Stimulated activated CD8-positive, alpha-beta memory T cell treated with anti-CD3 and anti-CD28 coated beads, Interleukin-4, amount 100 ng/mL, for 4 hours (primary cell): Measurements from ENCODE around the gene CARNS1.
"Not testable (repeated sequence)": the region's sequence is repeated elsewhere in the genome, so short reads cannot be mapped to it uniquely, and the experiment has no call there.

Experiments used
- DNase-seq, 2 donors: peaks; one replicate each; pipeline ENCODE4 v3.0.0-alpha.2; 2020; ENCODE audit warnings: low read depth in 2 of 2, low spot score in 1 of 2

Gene CARNS1

DNA sequence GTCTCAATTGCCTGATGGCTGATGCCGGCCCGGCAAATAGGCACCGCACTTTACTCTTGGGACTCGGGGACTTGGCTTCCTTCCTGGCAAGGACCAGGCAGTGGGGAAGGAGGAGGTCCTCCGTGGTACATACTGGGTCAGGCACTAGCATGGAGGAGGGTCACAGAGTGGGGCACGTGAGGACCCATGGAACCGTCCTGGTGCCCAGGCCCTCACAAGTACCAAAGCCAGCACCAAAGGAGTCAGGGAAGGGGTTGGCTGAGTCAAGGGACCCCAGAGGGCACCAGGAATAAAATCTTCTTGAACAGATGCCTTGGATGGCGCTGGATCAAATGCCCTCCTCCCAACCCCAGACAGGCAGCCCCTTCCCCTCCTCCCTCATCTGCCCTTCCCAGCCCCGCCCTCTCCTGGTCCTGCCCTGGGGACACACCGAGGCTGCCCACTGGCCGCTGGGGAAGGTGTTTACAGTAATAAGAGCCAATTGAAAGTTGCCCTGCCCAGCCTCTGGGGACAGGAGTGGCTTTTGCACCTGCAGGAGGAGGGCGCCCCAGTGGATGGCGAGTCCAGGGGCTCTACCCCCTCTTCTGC is 5.6 kb upstream of the CARNS1 start:
- DNase-seq, result no peak

- no peak for DNase-seq
These were observed 5.1 kb upstream of the CARNS1 start for GRCh38 chr11:67410369-67410831.

DNA sequence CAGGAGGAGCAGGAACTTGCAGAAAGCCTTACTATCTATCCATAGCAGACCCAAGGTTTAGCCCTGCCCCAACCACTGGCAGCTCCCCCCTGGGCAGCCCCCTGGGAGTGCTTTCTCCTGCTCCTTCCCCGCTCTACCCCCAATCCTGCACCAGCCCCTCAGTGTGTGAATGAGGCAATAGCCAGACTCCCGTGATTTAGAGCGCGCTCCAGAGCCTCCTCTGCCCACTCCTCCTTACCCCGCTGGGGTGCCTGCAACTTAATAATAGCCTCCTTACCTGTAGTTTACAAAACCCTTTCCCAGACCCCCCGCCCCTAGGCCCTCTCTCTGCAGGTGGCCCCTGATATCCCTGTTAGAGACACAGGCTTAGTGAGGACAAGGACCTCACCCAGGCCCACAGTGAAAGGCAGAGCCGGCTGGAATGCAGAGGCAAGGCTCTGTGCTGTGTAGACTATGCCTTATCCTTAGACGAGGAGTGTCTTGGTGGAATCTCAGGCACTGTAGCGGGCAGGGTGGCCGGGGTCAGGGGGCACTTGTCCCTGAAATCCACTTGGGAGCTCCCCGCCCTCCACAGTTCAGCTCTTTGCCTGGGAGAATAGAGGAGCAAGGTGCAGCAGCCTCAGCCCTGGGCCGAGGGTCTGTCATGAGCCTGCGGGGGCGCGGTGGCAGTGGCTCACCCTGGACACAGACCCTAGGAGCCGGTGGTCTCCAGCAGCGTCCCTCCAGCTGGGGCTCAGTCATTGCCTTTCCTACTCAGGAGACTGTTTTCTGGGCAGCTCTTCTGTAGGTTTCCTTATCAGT is 4.3 kb upstream of the CARNS1 start:
- no peak for DNase-seq

GRCh38 chr11:67411785-67412152 is 3.7 kb upstream of the CARNS1 start:
- DNase-seq, result no peak

DNA sequence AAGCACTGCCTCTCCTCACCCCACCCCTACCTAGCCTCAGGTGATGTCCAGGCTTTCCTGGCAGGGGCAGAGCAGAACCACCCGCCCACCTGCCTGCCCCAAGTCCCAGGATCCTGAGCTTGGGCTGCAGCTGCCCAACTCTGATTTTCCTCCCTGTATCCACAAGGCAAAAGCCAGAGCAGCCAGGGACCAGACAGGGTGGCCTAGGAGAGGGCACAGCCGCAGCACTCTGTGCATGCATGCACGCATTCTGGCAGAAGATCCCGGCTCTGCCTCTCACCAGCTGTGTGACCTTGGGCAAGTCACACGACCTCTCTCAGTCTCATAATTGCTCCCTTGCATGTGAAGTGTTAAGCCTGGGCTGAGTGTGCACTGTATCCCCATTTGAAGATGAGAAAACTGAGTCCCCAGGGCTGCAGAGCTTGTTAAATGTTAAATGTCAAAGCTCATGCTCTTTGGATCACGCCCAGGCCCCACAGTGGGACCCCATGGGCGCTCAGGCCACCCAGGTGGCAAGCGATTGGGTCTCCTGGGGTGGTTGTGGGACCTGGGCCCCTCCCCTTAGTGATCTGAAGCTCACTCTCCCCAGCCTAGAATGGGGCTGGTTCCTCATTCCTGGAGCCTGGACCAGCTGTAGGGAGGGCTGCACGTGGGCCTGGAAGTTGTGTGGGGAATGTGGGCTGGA is 2.8 kb upstream of the CARNS1 start:
- DNase-seq, result no peak

GRCh38 chr11:67413266-67413849 is 2.1 kb upstream of the CARNS1 start:
- DNase-seq, result no peak

GRCh38 chr11:67416416-67417335 is 1.2 kb downstream of the CARNS1 start:
- peak; percentile 53 to 68 for DNase-seq

DNA sequence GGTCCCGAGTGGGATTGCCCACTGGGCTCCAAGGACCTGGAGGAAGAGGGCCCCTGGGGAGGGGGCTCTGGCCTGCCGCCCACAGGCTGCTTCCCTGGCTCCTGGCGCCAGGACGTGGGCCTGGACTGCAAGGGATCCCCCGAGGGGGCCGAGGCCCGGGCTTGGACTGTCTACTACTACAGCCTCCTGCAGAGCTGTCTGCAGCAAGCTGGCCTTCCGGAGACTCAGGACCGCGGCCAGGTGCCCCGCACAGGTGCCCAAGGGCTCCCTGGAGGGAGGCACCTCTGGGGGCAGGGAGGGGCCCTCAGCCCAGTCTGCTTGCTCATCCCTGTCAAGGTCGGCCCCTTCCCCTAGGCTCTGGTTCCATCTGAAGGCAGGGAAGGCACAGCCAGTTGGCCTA is 1.9 kb downstream of the CARNS1 start:
- no peak for DNase-seq

GRCh38 chr11:67418476-67419281 is 3.2 kb downstream of the CARNS1 start:
- no peak for DNase-seq

- DNase-seq, result no peak
These were observed 4.0 kb downstream of the CARNS1 start for GRCh38 chr11:67419325-67420049.

DNA sequence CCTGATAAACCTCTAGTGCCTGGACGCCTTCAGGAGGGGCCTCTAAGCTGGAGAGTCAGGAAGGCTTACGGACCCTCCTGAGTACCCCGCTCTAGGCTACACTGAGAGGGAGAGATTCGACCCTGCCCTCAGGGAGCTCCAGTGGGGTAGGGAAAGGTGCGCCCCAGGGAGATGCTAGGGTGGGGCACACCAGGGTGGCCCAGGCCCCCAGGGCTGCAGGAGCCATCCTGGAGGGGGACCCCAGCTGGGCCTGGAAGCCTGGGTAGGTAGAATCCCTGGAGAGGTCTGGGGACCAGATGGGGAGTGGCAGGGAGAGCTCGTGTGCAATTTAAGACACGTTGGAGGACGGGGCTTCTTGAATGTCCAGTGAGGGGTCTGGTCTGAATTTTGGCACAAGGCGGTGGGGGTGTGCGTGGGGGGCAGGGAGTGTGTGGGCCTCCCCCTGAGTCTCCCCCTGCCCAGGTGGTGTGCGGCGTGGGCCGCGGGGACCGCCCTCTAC is 4.7 kb downstream of the CARNS1 start:
- no peak for DNase-seq

DNA sequence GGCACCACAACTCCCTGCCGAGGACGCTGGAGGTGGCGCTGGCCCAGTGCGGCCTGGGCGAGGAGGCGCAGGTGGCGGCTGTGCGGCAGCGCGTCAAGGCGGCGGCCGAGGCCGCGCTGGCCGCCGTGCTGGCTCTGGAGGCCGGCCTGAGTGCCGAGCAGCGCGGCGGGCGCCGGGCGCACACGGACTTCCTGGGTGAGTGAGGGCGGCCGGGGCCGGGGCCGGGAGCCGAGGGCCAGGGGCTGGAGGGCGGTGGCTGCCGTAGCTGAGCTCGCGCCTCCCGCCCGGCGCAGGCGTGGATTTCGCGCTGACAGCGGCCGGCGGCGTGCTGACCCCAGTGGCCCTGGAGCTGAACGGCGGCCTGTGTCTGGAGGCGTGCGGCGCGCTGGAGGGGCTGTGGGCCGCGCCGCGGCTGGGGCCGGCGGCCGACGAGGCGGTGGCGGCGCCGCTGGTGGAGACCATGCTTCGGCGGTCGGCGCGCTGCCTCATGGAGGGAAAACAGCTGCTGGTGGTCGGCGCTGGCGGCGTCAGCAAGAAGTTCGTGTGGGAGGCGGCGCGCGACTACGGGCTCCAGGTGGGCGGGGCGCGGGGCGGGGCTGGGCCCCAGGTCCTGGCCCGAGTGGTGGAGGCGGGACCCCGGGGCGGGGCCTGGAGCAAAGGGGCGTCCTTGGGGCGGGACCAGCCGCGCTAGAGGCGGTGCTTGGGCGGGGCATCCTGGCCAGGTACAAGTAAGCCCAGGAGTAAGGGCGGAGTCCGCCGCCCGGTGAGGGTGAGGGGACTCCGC is 5.4 kb downstream of the CARNS1 start:
- DNase-seq, result peak; percentile 96 to 98

- no peak for DNase-seq
These were observed 6.1 kb downstream of the CARNS1 start for GRCh38 chr11:67421430-67422031.

DNA sequence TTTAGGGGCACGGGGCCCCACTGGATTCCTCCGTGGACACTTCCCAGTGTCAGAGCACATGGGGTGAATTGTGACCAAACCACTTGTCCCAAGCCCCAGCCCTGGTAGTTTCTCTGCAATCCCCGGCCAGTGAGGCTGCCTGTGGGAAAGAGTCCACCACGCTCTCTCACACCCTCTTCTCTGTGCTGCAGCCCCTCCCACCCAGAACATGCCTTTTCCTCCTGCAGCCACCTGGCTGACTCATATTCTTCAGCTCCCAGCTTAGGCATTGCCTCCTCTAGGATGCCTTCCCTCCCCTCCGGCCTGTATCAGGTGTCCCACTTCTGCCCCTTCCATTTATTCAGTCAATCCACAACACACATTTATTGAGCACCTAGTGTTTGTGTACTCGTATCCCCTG is 7.4 kb downstream of the CARNS1 start:
- DNase-seq, result no peak

DNA sequence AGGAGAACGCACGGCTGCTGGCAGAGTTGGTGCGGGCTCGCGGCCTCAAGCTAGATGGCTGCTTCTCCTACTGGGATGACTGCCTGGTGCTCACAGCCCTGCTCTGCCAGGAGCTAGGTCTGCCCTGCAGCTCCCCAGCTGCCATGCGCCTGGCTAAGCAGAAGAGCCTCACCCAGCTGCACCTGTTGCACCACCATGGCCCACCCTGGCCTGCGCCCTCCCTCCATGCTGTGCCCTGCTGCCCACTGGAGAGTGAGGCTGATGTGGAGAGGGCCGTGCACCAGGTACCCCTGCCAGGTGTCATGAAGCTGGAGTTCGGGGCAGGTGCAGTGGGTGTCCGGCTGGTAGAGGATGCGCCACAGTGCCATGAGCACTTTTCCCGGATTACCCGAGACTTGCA is 8.0 kb downstream of the CARNS1 start:
- no peak for DNase-seq

- DNase-seq, result no peak
These were observed 8.6 kb downstream of the CARNS1 start for GRCh38 chr11:67423891-67424613.

DNA sequence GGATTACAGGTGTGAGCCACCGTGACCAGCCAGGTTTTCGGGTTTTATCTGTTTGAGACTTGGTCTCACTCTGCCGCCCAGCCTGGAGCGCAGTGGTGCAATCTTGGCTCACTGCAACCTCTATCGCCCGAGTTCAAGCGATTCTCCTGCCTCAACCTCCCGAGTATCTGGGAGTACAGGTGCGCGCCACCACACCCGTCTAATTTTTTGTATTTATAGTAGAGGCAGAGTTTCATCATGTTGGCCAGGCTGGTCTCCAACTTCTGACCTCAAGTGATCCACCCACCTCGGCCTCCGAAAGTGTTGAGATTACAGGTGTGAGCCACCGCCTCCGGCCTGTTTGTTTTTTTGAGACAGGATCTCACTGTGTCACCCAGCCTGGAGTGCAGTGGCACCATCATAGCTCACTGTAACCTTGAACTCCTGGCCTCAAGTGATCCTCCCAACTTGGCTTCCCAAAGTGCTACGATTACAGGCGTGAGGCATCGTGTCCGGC is 11.9 kb downstream of the CARNS1 start:
- DNase-seq, result not testable (repeated sequence)
